ENCODE data around the gene MATN1. TPM values are rescaled to one million over a fixed set of nuclear protein-coding genes. Genes with fewer than 3 reads are reported as not detected.
A peak's percentile ranks its signal among the peaks of the same experiment; 100 is the strongest.

Gene MATN1
- total and polyA plus RNA-seq, 7 donors, result 0.09 to 0.54 (median 0.36) TPM; not detected in 4

- peaks cover 0 to 4% (median 0%) of the 10 kb centered on the region in 3 donors for H3K27me3 ChIP-seq
- H3K36me3 ChIP-seq, result no peaks in the 10 kb centered on the region
- H3K4me3 ChIP-seq, result no peak overlapping the region
- no peaks in the 10 kb centered on the region for H3K9me3 ChIP-seq
- no peak for TF ChIP-seq EP300 (IDR thresholded peaks at IDR 0.05)
- no peak for TF ChIP-seq POLR2A (IDR thresholded peaks at IDR 0.05)
- TF ChIP-seq, protein P1, sequence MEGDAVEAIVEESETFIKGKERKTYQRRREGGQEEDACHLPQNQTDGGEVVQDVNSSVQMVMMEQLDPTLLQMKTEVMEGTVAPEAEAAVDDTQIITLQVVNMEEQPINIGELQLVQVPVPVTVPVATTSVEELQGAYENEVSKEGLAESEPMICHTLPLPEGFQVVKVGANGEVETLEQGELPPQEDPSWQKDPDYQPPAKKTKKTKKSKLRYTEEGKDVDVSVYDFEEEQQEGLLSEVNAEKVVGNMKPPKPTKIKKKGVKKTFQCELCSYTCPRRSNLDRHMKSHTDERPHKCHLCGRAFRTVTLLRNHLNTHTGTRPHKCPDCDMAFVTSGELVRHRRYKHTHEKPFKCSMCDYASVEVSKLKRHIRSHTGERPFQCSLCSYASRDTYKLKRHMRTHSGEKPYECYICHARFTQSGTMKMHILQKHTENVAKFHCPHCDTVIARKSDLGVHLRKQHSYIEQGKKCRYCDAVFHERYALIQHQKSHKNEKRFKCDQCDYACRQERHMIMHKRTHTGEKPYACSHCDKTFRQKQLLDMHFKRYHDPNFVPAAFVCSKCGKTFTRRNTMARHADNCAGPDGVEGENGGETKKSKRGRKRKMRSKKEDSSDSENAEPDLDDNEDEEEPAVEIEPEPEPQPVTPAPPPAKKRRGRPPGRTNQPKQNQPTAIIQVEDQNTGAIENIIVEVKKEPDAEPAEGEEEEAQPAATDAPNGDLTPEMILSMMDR (IDR thresholded peaks at IDR 0.05), result no peak
- TF ChIP-seq POLR2AphosphoS5 (IDR thresholded peaks at IDR 0.05), result no peak
- intact Hi-C loops (cut with DNase I), result no loop called here
- peak; percentile 40 for DNase-seq
- 75 to 83% methylated on average over 9 of the region's 9 CpGs for WGBS, 2 donors
- no peak overlapping the region for H3K27ac ChIP-seq
- no peaks in the 10 kb centered on the region for H3K4me1 ChIP-seq
These were observed 61.0 kb downstream of the MATN1 start for GRCh38 chr1:30662291-30662840.

DNA sequence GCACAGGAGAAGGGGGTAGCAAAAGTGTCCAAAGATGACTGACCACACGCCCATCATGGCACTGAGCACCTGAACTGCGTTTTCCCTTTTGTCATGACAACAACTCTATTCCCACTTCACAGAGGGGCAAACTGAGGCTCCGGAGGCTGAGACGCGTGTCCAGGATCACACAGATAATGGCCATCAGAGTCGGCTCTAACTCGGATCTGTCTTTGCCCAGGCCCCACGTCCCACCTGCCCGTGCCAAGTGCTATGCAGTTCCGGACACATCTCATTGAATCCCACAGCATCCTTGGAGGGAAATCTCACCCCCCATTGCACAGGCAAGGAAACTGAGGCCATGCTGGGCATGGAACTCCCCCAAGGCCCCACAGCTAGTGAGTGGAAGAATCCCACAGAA is 62.1 kb downstream of the MATN1 start:
- Histone ChIP-seq H3K27ac (no peak overlapping the region), H3K36me3 (no peaks in the 10 kb centered on the region), H3K4me1 (no peaks in the 10 kb centered on the region), H3K9me3 (no peaks in the 10 kb centered on the region), H3K27me3 (peaks cover 0 to 12% (median 0%) of the 10 kb centered on the region in 3 donors), H3K4me3 (no peak overlapping the region)
- 90 to 93% methylated on average over 10 of the region's 10 CpGs for WGBS, 2 donors
- DNase-seq, result peak; percentile 22
- intact Hi-C loops (cut with DNase I), result no loop called here
- TF ChIP-seq, protein P1 (IDR thresholded peaks at IDR 0.05), result no peak
- TF ChIP-seq EP300 (IDR thresholded peaks at IDR 0.05) (no peak), POLR2A (IDR thresholded peaks at IDR 0.05) (no peak), POLR2AphosphoS5 (IDR thresholded peaks at IDR 0.05) (no peak)

Small RNA genes within 50 kb of the gene (small RNA-seq; reads per million reads assigned to genes)
- 0 reads per million in 3 donors for gene MIR4420

Other genes with a start within 250 kb of the MATN1 start
- gene LAPTM5, start 34.2 kb upstream of the MATN1 start, total RNA-seq, result 10 to 100 TPM; 30.2 to 49.6 (median 42.8) TPM
- gene LAPTM5, start 34.2 kb upstream of the MATN1 start, polyA plus RNA-seq, result 100 to 1,000 TPM in 2 of 3 donors, 10 to 100 TPM in 1; 35.4 to 219 (median 132) TPM
- 10 to 100 TPM; 29.9 to 91.1 (median 50.7) TPM for gene SDC3, start 185.2 kb upstream of the MATN1 start, total RNA-seq
- 10 to 100 TPM in 1 of 3 donors, 1 to 10 TPM in 2; 2.4 to 29.8 (median 6.5) TPM for gene SDC3, start 185.2 kb upstream of the MATN1 start, polyA plus RNA-seq